Measurements from ENCODE around the gene TRPC3. TPM values are rescaled to one million over a fixed set of nuclear protein-coding genes. Genes with fewer than 3 reads are reported as not detected.

Gene TRPC3
- total RNA-seq, 2 experiments from 2014 or later: 0.50 TPM; not detected in 1

DNA sequence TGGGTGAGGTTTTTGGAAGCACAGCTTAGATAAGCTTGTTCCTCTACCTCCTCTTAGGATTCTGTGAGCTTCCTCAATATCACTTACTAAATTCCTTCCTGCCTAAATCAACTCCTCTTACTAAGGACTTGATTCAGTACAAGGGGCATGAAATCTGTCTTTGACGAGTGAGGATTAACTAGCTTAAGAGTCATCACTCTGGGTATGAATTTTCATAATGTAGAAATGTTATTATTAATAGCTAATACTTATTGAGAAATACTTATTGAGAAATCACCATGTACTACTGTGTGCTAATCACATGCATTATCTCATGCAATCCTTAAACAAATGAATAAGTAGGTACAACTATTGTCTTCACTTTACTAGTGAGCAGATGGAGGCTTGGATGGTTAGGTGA is 28.6 kb downstream of the TRPC3 start:
- Histone ChIP-seq H3K9me3 (ENCODE audit: low read length) (no peaks in the 10 kb centered on the region), H3K9me2 (ENCODE audit: insufficient read depth, low read length) (no peaks in the 10 kb centered on the region), H3K79me2 (ENCODE audit: insufficient read depth, low read depth, low read length) (no peaks in the 10 kb centered on the region), H3K4me3 (ENCODE audit: low read depth, low read length, poor library complexity, severe bottlenecking) (no peak overlapping the region), H3K4me1 (ENCODE audit: insufficient read depth, low read length, poor library complexity, severe bottlenecking) (no peaks in the 10 kb centered on the region), H3K27ac (ENCODE audit: low read depth, low read length, poor library complexity, severe bottlenecking) (no peak overlapping the region), H4K20me1 (ENCODE audit: insufficient read depth, low read length) (no peaks in the 10 kb centered on the region), H2AFZ (ENCODE audit: low read length) (no peak overlapping the region), H3K36me3 (ENCODE audit: insufficient read depth, low read length) (no peaks in the 10 kb centered on the region), H3K4me2 (ENCODE audit: low read length) (no peak overlapping the region)
- ChIA-PET CTCF (ENCODE audit: unreplicated experiment) (no interaction called here), POLR2A (interaction anchor here (0.6 to 1.2 kb wide), 4 partner anchors 11 to 303 kb away, joined by 3 read pairs; no protein-coding TSS in a partner anchor)
- DNase-seq (ENCODE audit: low spot score): no peak
- BruUV-seq (replicated peaks): no TSS peak
- intact Hi-C loops (cut with micrococcal nuclease; ENCODE audit: unreplicated experiment): no loop called here
- TF ChIP-seq EZH2phosphoT487 (IDR thresholded peaks at IDR 0.05; ENCODE audit: borderline replicate concordance, low read depth, low read length): no peak

GRCh38 chr4:121913667-121914066 is 38.2 kb downstream of the TRPC3 start:
- Histone ChIP-seq H3K79me2 (ENCODE audit: insufficient read depth, low read depth, low read length) (no peaks in the 10 kb centered on the region), H3K4me2 (ENCODE audit: low read length) (no peak overlapping the region), H3K36me3 (ENCODE audit: insufficient read depth, low read length) (no peaks in the 10 kb centered on the region), H4K20me1 (ENCODE audit: insufficient read depth, low read length) (no peaks in the 10 kb centered on the region), H3K4me3 (ENCODE audit: low read depth, low read length, poor library complexity, severe bottlenecking) (no peak overlapping the region), H2AFZ (ENCODE audit: low read length) (no peak overlapping the region), H3K27ac (ENCODE audit: low read depth, low read length, poor library complexity, severe bottlenecking) (no peak overlapping the region), H3K9me2 (ENCODE audit: insufficient read depth, low read length) (no peaks in the 10 kb centered on the region), H3K9me3 (ENCODE audit: low read length) (no peaks in the 10 kb centered on the region), H3K4me1 (ENCODE audit: insufficient read depth, low read length, poor library complexity, severe bottlenecking) (no peaks in the 10 kb centered on the region)
- POLR2A ChIA-PET: no interaction called here
- no peak for TF ChIP-seq EZH2phosphoT487 (IDR thresholded peaks at IDR 0.05; ENCODE audit: borderline replicate concordance, low read depth, low read length)
- TF ChIP-seq CTCF (conservative IDR thresholded peaks at IDR 0.05; ENCODE audit: low read length): no peak
- no peak for DNase-seq (ENCODE audit: low spot score)
- CTCF ChIA-PET (ENCODE audit: unreplicated experiment): no interaction called here
- BruUV-seq (replicated peaks): no TSS peak
- intact Hi-C loops (cut with micrococcal nuclease; ENCODE audit: unreplicated experiment): no loop called here

GRCh38 chr4:121908346-121908745 is 43.5 kb downstream of the TRPC3 start:
- ChIA-PET CTCF (ENCODE audit: unreplicated experiment) (no interaction called here), POLR2A (no interaction called here)
- Histone ChIP-seq H3K4me2 (ENCODE audit: low read length) (no peak overlapping the region), H3K4me3 (ENCODE audit: low read depth, low read length, poor library complexity, severe bottlenecking) (no peak overlapping the region), H3K9me2 (ENCODE audit: insufficient read depth, low read length) (no peaks in the 10 kb centered on the region), H2AFZ (ENCODE audit: low read length) (no peak overlapping the region), H3K27ac (ENCODE audit: low read depth, low read length, poor library complexity, severe bottlenecking) (no peak overlapping the region), H3K36me3 (ENCODE audit: insufficient read depth, low read length) (no peaks in the 10 kb centered on the region), H3K79me2 (ENCODE audit: insufficient read depth, low read depth, low read length) (no peaks in the 10 kb centered on the region), H4K20me1 (ENCODE audit: insufficient read depth, low read length) (no peaks in the 10 kb centered on the region), H3K4me1 (ENCODE audit: insufficient read depth, low read length, poor library complexity, severe bottlenecking) (no peaks in the 10 kb centered on the region), H3K9me3 (ENCODE audit: low read length) (no peaks in the 10 kb centered on the region)
- DNase-seq (ENCODE audit: low spot score): no peak
- intact Hi-C loops (cut with micrococcal nuclease; ENCODE audit: unreplicated experiment): loop anchor here (10.0 kb wide), 1 partner anchor 806 kb away; no protein-coding TSS in a partner anchor
- no peak for TF ChIP-seq CTCF (conservative IDR thresholded peaks at IDR 0.05; ENCODE audit: low read length)
- TF ChIP-seq EZH2phosphoT487 (IDR thresholded peaks at IDR 0.05; ENCODE audit: borderline replicate concordance, low read depth, low read length): no peak
- no TSS peak for BruUV-seq (replicated peaks)

Data from OCI-LY7 (cell line).